ENCODE measurements around the gene PTMS.

- TF ChIP-seq POLR2A (IDR thresholded peaks at IDR 0.05), result no peak
- TF ChIP-seq, protein P1, sequence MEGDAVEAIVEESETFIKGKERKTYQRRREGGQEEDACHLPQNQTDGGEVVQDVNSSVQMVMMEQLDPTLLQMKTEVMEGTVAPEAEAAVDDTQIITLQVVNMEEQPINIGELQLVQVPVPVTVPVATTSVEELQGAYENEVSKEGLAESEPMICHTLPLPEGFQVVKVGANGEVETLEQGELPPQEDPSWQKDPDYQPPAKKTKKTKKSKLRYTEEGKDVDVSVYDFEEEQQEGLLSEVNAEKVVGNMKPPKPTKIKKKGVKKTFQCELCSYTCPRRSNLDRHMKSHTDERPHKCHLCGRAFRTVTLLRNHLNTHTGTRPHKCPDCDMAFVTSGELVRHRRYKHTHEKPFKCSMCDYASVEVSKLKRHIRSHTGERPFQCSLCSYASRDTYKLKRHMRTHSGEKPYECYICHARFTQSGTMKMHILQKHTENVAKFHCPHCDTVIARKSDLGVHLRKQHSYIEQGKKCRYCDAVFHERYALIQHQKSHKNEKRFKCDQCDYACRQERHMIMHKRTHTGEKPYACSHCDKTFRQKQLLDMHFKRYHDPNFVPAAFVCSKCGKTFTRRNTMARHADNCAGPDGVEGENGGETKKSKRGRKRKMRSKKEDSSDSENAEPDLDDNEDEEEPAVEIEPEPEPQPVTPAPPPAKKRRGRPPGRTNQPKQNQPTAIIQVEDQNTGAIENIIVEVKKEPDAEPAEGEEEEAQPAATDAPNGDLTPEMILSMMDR (IDR thresholded peaks at IDR 0.05), result no peak
Measured at GRCh38 chr12:6763380-6763779, 2.8 kb upstream of the PTMS start.

Data from testis (tissue), 2 donors.